ENCODE measurements around the gene C2CD2L. TPM values are rescaled to one million over a fixed set of nuclear protein-coding genes. Genes with fewer than 3 reads are reported as not detected.

The C2CD2L gene
- total and polyA plus RNA-seq, 2 of the 13 experiments (the other 11 are each of a cell fraction or from before 2014, with no cell fraction given), result 3.7 to 5.5 TPM

- TF ChIP-seq KIAA2018 (CRISPR knock-in tag; IDR thresholded peaks at IDR 0.05; ENCODE audit: borderline replicate concordance) (no peak), KDM1A (CRISPR knock-in tag; IDR thresholded peaks at IDR 0.05) (no peak), ZNF235 (CRISPR knock-in tag; IDR thresholded peaks at IDR 0.05; ENCODE audit: borderline replicate concordance) (0 out of 2 replicates have a peak, but pooled peaks have one; percentile 17), ZSCAN29 (CRISPR knock-in tag; conservative IDR thresholded peaks at IDR 0.05) (no peak), KMT2B (CRISPR knock-in tag; IDR thresholded peaks at IDR 0.05) (no peak), ZSCAN21 (CRISPR knock-in tag; IDR thresholded peaks at IDR 0.05; ENCODE audit: borderline replicate concordance) (0 out of 2 replicates have a peak, but pooled peaks have one; percentile 33), HOXD1 (CRISPR knock-in tag; IDR thresholded peaks at IDR 0.05) (no peak), REST (IDR thresholded peaks at IDR 0.05; ENCODE audit: borderline replicate concordance in 1 of 2, low read depth in 1 of 2, low read length in 2 of 2) (no peak), ZNF619 (CRISPR knock-in tag; IDR thresholded peaks at IDR 0.05) (no peak), FLYWCH1 (CRISPR knock-in tag; IDR thresholded peaks at IDR 0.05) (no peak), ZBTB33 (CRISPR knock-in tag; IDR thresholded peaks at IDR 0.05) (peak; percentile 94), FOXO4 (CRISPR knock-in tag; conservative IDR thresholded peaks at IDR 0.05) (0 out of 2 replicates have a peak, but pooled peaks have one; percentile 23)
Measured at GRCh38 chr11:119092880-119093842, 14.0 kb upstream of the C2CD2L start (continued).

All from HepG2 (cell line).